ENCODE measurements around the gene EFCAB9.

Gene EFCAB9

DNA sequence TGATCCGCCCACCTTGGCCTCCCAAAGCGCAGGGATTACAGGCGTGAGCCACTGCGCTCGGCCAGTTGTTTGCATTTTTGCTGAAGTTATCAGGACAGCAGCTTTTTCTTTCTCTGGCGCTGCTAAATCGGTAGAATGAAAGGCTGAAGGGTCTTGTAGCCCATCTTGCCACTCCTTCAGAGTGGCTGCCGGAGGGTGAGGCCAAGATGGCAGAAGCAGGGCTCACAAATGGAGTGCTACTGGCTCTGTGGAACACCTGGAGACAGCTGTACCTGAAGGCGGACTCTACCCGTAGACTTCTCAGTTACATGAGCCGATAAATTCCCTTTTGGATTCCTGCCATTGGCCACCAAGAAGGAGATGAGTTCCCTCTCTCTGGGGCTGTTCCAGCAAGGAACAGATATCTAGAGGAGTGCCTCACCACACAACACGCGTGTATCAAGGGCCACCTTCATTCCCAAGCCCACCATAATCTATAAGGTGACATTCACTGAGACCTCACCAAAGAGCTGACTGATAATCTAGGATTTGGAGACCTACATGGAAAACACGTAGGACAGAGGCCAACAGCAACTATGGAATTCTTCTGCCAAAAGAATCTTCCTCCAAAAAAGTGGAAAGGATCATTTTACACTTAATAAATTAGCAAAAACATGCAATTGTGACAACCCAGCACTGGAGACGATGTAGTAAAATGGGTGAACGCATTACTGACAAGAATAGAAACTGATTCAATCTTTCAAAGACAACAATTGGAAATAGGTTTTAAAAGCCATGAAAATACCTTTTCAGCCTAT lies 27.7 kb upstream of the EFCAB9 start:
- no peak for DNase-seq

DNA sequence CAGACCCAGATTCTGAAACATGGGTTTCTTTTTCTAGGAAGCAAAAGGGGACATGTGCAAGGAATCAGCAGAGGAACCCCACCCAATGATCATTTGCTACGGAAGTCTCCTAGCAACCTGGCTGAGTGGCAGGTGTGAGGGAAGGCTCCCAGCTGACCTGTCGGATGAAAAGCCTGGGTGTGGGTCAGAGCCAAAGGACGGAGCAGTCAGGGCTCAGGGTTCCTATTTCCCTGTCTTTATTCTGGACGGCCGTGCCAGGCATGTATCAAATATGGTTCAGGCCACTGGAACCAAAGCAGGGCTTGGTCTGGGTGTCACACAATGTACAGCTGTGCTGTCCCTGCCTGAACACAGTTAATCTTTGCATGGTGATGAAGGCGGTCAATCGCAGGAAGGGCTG lies 26.1 kb upstream of the EFCAB9 start:
- DNase-seq, result no peak

DNA sequence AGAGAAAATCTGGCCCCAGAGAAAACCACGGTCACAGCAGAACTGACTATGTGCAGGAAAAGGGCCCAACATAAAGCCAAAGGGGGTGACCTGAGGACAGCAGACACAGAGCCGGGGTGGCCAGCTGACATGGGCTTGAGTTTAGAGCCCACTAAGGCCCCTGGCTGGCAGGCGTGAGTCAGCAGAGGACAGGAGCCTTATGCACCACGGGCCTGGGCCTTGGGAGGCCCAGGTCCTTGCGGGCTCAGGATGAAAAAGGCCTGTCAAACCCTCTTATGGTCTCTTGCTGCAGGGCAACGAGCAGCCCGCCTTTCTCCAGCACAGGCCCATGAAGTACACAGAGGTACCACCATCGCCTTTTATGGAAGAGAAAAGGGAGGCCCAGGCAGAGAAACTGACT lies 25.7 kb upstream of the EFCAB9 start:
- DNase-seq, result no peak

DNA sequence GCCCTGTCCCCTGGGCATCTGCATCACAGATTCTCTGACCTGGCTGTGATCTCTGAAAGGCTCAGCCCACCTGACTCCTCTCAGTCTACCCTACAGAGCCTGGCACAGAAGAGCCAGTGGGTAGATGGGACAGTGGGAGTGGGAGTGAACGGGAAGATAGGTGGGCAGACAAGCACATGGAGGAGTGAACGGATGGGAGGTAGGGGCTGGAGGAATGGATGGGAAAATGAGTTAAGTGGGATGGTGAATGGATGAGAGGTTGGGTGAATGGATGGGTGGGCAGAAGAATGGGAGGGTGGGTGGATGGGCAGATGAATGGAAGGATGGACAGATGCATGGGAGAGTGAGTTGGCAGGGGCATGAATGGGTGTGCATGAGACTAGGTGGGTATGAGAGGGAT lies 24.8 kb upstream of the EFCAB9 start:
- DNase-seq, result no peak

DNA sequence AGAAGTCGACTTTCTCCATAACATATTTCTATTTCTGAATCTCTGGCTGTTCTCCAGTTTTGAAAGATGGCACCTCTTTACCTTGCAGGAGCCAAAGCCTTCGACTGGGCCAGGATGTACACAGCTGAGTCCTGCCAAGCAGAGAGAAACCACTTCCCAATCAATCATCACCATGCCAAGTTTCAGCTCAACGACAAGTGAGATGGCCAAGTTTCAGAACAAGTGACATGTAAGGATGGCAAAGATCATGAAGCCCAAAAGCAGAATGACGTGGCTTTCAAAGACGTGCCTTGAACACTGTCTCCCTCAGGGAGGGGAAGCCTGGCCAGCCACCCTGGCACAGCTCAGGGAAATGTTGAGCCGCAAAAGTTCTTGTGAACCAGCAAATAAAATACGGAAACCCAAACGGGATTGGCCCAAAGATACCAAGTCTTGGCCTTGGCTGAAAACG lies 23.7 kb upstream of the EFCAB9 start:
- DNase-seq, result no peak

DNA sequence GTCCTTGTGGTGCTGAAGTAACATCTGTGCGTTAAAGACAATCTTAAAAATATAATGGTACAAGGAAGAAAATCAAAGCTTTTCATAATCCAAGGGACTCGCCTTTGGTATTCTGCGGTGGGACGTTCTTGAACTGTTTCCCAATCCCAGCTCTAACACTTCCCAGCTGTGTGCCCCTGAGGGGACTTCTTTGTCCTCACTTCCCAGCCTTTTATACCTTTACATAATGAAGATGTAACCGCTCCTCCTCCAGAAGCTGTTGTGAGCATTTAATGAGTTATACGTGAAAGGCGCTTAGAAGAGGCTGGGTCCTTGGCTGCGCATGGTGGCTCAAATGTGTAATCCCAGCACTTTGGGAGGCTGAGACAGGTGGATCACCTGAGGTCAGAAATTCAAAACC lies 22.9 kb upstream of the EFCAB9 start:
- no peak for DNase-seq

DNA sequence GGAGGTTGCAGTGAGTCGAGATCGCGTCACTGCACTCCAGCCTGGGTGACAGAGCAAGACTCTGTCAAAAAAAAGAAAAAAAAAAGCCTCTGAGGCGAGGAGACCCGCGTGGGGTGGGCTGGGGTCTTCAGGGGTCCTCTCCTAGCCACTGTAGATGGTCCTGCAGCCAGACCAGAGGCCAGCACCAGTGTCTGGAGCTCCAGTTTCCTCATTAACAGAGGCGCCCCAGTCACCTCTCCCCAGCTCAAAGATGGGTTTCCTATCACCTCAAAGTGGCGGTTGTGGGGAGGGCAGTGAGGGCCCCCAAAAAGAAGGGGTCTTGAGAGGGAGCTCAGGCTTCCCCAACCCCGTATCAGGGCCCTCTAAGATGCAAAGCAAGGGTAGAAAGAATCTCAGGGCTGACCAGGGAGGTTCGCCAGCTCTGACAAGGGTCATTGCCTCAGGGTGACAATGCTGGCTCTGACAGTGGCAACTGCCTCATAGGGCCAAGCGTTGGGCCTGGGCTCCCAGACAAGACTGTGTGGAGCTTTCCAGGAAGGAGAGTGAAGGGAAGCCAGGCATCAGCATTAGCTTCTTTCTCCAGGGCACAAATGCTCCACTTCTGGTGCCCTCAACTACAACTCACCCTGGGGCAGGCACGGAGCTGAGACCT lies 20.9 kb upstream of the EFCAB9 start:
- peak; percentile 54 for DNase-seq

DNA sequence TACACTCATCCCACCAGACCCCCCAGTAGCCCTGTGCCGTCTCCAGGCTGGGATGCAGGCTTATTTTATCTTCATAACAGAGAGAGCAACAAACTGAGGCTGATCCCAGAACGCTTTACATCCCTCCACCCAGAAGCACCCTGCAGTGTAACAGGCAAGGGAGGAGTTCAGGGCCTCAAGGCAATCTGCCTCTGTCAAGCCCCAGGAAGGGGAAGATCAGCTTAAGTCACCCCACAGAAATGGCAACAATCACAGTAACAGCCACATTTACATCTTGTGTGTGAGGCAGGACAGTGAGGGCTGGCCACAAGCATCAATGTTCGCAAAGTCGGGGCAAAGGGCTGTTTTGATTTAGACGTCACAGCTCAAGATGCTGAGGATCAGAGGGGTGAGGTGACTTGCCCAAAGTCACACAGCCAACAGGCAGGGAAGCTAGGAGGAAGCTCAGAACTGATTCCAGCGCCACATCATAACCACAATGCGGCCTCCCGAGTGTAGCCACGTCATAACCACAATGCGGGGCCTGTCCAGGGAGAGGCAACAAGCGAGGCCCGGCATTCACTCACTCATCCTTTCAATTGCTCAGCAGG lies 20.3 kb upstream of the EFCAB9 start:
- peak; percentile 90 for DNase-seq

DNA sequence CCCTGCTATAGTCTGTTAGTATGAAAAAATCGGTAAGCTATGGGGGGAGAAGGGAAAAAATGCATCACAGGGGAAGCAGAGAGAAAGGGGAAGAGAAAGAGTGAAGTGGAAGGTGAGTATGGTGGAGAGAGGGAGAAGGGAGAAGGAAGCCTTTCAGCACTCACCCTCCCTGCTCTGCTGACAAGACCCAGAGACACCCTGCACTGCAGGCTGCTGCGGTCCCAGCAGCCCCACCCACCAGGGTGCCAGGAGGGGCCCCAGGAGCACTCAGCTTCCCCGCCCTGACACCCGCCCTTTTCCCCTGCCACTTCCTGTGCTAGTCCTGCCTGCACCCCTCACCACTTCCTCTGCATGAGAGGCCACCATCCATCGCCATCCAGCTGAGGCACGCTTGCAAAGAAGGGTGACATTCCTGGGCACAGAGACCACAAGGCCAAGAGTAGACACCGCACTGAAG lies 18.7 kb upstream of the EFCAB9 start:
- peak; percentile 21 for DNase-seq

DNA sequence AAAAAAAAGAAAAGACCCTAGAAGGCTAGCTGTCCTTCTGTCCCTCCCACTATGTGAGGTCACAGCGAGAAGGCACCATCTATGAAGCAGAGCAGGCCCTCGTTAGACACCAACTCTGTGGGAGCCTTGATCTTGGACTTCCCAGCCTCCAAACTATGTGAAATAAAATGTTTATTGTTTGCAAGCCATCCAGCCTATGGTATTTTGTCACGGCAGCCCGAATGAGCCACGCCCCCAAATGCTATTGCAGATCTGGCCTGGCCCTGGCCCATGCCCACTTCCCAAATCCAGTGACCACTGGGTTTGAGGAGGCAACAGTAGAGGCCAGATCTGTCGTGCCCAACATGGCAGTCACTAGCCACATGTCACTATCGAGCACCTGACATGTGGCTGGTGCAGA lies 16.8 kb upstream of the EFCAB9 start:
- no peak for DNase-seq

DNA sequence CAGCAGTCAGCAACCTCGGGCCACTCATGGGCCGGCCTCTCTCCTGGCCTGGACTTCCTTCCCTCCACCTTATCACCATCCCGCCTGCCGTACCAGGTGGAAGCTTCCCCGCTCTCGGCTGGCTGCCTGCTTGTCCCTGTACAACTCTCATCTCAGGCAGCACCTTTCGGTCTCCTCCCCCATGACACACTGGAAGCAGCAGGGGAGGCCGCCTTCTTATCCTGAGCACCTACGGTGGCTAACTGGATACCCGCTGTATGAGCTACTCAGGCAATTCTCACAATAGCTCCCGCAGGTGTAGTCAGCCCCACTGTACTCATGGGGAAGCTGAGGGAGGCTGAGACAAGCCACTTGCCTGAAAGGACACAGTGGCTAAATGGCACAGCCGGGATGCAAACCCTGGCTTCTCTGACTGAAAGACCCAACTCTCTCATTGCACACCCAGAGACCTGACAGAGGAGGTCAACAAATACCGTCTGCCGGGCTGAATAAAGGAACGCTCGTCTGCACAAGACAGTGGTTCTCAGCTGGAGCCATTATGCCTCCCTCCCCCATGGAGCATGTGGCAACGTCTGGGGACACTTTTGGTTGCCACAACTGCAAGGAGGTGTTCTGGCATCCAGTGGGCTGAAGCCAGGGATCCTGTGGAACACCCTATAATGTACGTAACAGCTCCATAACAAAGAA lies 15.5 kb upstream of the EFCAB9 start:
- DNase-seq, result no peak

DNA sequence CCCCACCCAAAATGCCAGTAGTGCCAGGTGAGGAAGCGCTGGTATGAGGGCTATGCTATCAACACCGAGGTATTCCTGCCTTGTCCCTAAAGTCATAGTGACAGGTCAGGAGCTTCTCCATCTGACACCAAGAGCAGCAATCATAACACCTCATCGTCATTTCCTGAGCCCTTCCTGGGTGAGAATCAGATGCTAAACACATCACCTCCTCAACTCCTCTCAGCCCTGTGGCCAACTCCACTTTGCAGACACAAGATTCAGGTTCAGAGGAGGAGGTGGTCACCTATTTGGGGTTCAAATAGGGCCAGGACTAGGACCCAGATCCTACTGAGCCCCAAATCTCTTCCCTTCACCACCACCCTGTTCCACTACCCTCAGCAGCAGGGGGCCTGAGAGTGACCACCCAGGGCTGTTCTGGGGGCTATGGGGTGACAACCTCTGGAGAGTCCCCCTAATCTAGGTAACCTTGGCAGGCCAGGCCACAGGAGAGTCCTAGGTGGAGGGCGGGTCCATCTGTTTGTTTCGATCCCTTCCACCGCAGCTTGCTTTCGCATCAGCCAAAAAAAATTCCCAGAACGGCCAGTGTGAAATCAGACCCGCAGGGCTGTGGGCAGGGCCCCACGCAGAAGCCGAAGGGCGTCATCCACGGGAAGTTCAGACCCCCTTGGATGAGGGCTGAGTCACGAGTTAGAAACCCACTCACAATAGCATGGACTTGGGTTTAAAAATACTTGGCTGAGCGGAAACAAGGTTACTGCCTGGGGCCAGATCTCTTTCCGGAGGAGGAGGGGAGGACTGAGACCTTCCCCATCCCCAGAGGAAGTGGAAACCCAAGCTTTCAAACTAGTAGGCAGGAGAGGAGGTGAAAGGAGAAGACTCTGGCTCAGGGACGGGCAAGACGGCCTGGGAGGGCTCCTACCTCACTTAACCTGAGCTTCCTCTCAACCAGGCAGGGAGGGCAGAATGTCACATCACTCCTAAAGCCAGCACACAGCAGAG lies 14.7 kb upstream of the EFCAB9 start:
- peak; percentile 51 for DNase-seq

DNA sequence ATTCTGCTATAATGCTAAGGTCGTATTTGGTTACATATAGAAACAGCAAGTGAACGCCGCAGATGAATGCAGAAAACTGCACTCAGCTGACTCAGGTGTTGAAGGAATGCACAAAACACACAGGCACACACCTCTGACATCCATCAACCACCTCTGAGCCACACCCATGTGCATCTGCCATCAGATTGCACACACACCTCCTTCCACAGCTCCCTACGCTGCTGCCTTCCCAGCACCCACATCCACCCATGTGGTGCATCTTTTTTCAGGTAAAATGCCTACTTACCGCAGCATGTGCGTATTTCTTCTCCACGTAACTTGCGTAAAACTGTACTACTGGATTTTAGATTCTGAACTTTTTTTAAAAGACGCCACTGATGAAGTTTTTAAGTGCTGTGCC lies 13.0 kb upstream of the EFCAB9 start:
- DNase-seq, result no peak

DNA sequence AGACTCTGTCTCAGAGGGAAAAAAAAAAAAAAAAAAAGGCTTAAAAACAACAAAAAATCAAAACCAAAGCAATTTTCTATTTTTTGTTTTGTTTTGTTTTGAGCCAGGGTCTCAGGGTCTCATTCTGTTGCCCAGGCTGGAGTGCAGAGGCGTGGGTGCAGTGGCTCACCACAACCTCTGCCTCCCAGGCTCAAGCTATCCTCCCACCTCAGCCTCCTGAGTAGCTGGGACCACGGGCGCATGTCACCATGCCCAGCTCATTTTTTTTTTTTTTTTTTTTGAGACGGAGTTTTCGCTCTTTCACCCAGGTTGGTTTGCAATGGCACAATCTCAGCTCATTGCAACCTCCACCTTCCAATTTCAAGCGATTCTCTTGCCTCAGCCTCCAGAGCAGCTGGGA lies 11.7 kb upstream of the EFCAB9 start:
- DNase-seq, result no peak

DNA sequence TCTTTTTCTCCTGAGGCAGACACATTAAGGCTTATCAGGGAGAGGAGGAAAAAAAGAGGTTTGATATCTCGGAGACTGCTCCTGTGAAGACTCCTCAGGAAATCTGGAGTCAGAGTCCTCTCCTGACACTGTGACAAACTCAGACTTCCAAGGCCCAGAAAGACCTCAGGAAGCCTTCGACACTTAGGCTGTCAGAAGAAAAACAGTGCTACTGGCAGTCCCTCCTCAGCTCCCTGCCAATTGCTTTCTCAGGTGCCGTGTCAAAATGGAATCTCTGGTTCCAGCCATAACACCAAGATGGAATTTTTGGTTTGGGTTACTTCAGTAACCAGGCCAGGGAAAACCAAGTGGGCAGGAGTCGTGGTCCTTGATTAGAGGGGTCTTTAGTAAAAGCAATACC lies 10.1 kb upstream of the EFCAB9 start:
- no peak for DNase-seq

DNA sequence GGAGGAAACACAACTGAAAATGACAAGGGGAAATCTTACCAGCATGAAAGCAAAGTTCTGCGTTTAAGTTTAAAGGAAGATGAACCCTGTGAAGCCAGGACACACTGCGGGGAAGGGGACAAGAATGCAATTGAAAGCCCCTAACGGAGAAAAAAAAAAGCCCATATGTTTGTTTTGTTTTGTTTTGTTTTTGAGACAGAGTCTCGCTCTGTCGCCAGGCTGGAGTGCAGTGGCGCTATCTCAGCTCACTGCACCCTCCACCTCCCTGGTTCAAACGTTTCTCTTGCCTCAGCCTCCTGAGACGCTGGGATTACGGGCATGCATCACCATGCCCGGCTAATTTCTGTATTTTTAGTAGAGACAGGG lies 8.9 kb upstream of the EFCAB9 start:
- DNase-seq, result no peak

DNA sequence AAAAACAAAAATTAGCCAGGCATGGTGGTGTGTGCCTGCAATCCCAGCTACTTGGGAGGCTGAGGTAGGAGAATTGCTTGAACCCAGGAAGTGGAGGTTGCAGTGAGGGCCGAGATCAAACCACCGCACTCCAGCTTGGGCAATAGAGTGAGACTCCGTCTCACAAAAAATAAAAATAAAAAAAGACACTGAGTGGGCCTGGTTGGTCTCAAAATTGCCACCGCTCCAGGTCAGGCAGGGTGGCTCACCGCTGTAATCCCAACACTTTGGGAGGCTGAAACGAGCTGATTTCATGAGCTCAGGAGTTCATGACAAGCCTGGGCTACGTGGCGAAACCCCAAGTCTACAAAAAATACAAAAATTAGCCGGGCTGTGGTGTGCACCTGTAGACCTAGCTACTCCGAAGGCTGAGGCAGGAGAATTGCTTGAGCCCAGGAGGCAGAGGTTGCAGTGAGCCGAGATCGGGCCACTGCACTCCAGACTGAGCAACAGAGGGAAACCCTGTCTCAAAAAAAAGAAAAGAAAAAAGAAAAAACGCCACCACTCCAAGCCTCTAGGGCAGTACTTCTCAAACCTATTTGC lies 7.8 kb upstream of the EFCAB9 start:
- no peak for DNase-seq

DNA sequence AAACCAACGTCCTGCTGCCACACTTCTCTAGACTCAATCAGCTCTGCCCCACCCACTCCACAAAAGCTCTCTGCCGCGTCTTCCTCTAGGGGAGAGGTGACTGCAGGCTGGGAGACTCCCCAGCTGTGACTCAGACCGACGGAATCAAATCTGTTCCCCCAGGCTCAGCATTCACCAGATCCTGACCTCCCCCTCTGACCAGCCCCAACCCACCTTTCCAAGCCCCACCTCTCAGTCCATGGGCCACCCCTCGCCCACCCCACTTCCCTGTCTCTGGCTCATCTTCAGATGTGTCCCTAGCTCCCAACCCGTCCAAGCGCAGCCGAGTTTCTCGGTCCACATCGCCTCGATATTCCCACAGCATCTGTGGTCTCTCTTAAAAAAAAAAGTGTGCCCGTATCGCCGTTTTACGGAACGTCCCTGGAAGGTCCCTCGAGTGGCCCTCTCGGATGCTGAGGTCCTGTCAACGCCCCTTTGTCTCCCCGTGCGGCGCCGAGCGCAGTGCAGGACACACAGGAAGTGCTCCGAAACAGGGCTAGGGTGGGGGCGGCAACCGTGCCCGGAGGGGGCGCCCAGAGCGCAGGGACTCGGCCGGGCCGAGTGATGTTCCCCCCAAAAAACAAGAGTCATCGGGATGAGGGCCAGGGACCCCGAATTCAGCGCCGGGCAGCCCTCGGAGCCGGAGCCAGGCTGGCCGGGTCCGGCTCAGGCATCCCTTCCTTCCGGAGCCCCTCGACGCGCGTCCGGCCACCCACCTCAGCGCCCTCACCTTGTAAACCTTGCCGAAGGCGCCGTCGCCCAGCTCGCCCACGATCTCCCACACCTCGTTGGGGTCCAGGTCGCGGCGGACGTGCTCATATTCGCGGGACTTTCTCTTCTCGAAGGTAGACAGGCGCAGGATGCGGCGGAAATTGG lies 6.6 kb upstream of the EFCAB9 start:
- peak; percentile 91 for DNase-seq

DNA sequence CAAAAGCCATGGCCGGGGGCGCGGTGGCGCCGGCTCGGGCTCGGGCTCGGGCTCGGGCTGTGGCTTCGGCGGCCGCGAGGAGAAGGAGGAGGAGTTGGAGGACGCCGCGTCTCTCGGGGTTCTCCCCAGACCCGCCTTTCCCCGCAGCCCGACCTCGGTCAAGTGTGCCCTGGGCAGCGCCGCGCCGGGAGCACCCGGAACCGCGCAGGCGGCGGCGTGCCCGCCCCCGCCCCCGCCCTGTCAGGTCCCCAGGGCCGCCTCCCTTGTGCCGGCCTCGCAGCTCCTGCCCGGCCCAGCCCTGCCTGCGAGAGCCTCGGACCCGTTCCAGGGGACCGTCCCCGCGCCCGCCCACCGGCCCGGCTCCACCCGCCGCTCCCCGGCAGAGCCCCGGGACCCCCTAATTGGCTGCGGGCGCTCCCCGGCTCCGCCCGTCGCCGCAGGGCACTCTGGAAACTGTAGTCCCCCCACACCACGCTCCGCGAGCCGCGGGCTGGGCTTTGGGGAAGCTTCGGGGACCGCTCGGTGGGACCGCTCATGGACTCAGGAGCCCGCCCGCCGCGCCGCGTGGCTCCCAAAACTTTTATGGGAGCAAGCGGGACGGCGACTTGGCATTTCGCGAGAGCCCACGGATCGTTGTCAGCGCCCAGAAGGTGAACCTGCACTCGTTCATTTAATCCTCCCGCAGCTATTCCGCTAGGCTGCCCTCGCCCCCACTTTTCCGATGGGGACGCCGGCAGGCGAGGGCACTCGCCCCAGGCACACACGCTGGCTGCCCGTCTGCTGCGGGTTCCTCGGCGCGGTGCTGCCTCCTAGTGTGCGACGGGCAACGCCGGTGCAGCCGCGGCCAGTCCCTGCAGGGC lies 5.7 kb upstream of the EFCAB9 start, which contains the start of gene STK10:
Gene STK10 (minus strand): TSS at position 192 of the 860 bp plus-strand sequence. CDS start 182 bp downstream, at position 10.
- DNase-seq, result peak; percentile 94
